A549 (cell line): Measurements from ENCODE around the gene RSPH6A. TPM values are rescaled to one million over a fixed set of nuclear protein-coding genes. Genes with fewer than 3 reads are reported as not detected.

Experiments used
- ATAC-seq, 2 experiments: fragments of 200-7000 bp in 1 of 2; fragments of >200 bp in 1 of 2; cut with Nextera tagmentation in 1 of 2; cut with Tn5 transposase in 1 of 2; 3 replicates each; pipeline versions ENCODE4 v1.8.0 to v1.9.1; 2018 to 2020; ENCODE audit warnings: mild to moderate bottlenecking in 1 of 2, moderate library complexity in 1 of 2
- CTCF ChIA-PET: fragments of 300-600 bp; sonication (Branson Sonifier 250); formaldehyde crosslinking; extraction: SDS; loops from one replicate; lab custom pipeline; 2021; ENCODE audit warnings: antibody characterized with exemption, inconsistent platforms; lab: Yijun Ruan, JAX
- POLR2A ChIA-PET: fragments of 350-600 bp; formaldehyde crosslinking; extraction: SDS; loops from one replicate; lab custom pipeline; 2021; ENCODE audit warnings: antibody characterized with exemption, inconsistent platforms; lab: Yijun Ruan, JAX
- DNase-seq, 2 experiments: peaks; one replicate each; pipeline versions ENCODE4 v3.0.0 to v3.0.0-alpha.2; 2011 to 2016; ENCODE audit warnings: low read depth in 1 of 2, low spot score in 1 of 2
- FAIRE-seq: peaks from 2 replicates; lab custom pipeline; 2011; peaks lifted over from hg19 to GRCh38; lab: Jason Lieb, UNC
- H3K27ac ChIP-seq, 2 experiments: fragments of >200 bp; sonication (Bioruptor Twin); formaldehyde crosslinking; 3 replicates each; pipeline ENCODE4 v1.5.1; 2016 to 2017
- H3K4me1 ChIP-seq: fragments of >200 bp; sonication (Bioruptor Twin); formaldehyde crosslinking; 3 replicates; pipeline ENCODE4 v1.6.1; 2016
- H3K4me2 ChIP-seq: fragments of >200 bp; sonication (Bioruptor Twin); formaldehyde crosslinking; 3 replicates; pipeline ENCODE4 v1.6.1; 2016
- H3K4me3 ChIP-seq: fragments of >200 bp; sonication (Bioruptor Twin); formaldehyde crosslinking; 3 replicates; pipeline ENCODE4 v1.5.1; 2016
- H3K9me3 ChIP-seq: fragments of >200 bp; sonication (Bioruptor Twin); formaldehyde crosslinking; 3 replicates; pipeline ENCODE4 v1.6.1; 2016
- BHLHE40 ChIP-seq: IDR thresholded peaks from 2 replicates; pipeline ENCODE4 v1.6.1; 2012; ENCODE audit warnings: low read depth, low read length, inconsistent platforms
- CEBPB ChIP-seq, 2 experiments: fragments of >200 bp in 1 of 2; sonication (Bioruptor Twin) in 1 of 2; formaldehyde crosslinking in 1 of 2; IDR thresholded peaks; 2 replicates each; pipeline ENCODE4 v1.6.1; 2012 to 2016
- CHD4 ChIP-seq: fragments of 200-600 bp; sonication (generic); IDR thresholded peaks from 2 replicates; pipeline ENCODE4 v1.6.1; 2016; ENCODE audit warnings: antibody characterized with exemption, mild to moderate bottlenecking, borderline replicate concordance
- EHF ChIP-seq: fragments of 250-450 bp; sonication (Bioruptor Pico); IDR thresholded peaks from 2 replicates; pipeline ENCODE4 v1.5.0; 2020; ENCODE audit warnings: mild to moderate bottlenecking
- ESRRA ChIP-seq: fragments of 150-350 bp; IDR thresholded peaks from 2 replicates; pipeline ENCODE4 v1.6.1; 2014; ENCODE audit warnings: mild to moderate bottlenecking, low read length, borderline replicate concordance
- FOSB ChIP-seq: fragments of 250-450 bp; sonication (Bioruptor Pico); IDR thresholded peaks from 2 replicates; pipeline ENCODE4 v1.5.0; 2020; ENCODE audit warnings: mild to moderate bottlenecking, moderate library complexity
- FOSL2 ChIP-seq, 2 experiments: fragments of 450-650 bp in 1 of 2; fragments of >200 bp in 1 of 2; sonication (Bioruptor Twin) in 1 of 2; formaldehyde crosslinking; IDR thresholded peaks; 2 replicates each; pipeline versions ENCODE4 v1.5.0 to v1.6.1; 2016 to 2020; ENCODE audit warnings: mild to moderate bottlenecking in 1 of 2, moderate library complexity in 1 of 2
- FOXS1 ChIP-seq: fragments of 250-450 bp; sonication (Bioruptor Pico); IDR thresholded peaks from 2 replicates; pipeline ENCODE4 v1.5.0; 2020; ENCODE audit warnings: mild to moderate bottlenecking, moderate library complexity
- GATA3 ChIP-seq: IDR thresholded peaks from 2 replicates; pipeline ENCODE4 v1.6.1; 2012; ENCODE audit warnings: borderline replicate concordance
- HOXB13 ChIP-seq: fragments of 250-450 bp; sonication (Bioruptor Pico); IDR thresholded peaks from 2 replicates; pipeline ENCODE4 v1.5.0; 2020; ENCODE audit warnings: low read depth, mild to moderate bottlenecking, moderate library complexity
- HOXB5 ChIP-seq: fragments of 250-450 bp; sonication (Bioruptor Pico); IDR thresholded peaks from 2 replicates; pipeline ENCODE4 v1.5.0; 2020; ENCODE audit warnings: mild to moderate bottlenecking, moderate library complexity
- JUNB ChIP-seq: fragments of >200 bp; sonication (Bioruptor Twin); formaldehyde crosslinking; IDR thresholded peaks from 2 replicates; pipeline ENCODE4 v1.6.1; 2016
- KDM1A ChIP-seq: fragments of 200-600 bp; sonication (generic); IDR thresholded peaks from 2 replicates; pipeline ENCODE4 v1.6.1; 2016; ENCODE audit warnings: low read depth, mild to moderate bottlenecking
- MAFK ChIP-seq: fragments of 450-650 bp; IDR thresholded peaks from 2 replicates; pipeline ENCODE4 v1.6.1; 2014; ENCODE audit not compliant: partially characterized antibody
- NFE2L2 ChIP-seq: fragments of 150-350 bp; conservative IDR thresholded peaks from 2 replicates; pipeline ENCODE4 v1.6.1; 2014; ENCODE audit warnings: low read length
- POLR2AphosphoS2 ChIP-seq: conservative IDR thresholded peaks from 2 replicates; pipeline ENCODE4 v1.6.1; 2012; ENCODE audit warnings: low read length, improper control_type of control experiment, inconsistent platforms
- RAD21 ChIP-seq, 2 experiments: fragments of >200 bp in 1 of 2; sonication (Bioruptor Twin) in 1 of 2; formaldehyde crosslinking in 1 of 2; IDR thresholded peaks in 1 of 2; conservative IDR thresholded peaks in 1 of 2; 2 replicates in 1 of 2; 3 replicates in 1 of 2; pipeline ENCODE4 v1.6.1; 2012 to 2018; ENCODE audit warnings: inconsistent platforms in 1 of 2
- RCOR1 ChIP-seq: fragments of 150-350 bp; IDR thresholded peaks from 2 replicates; pipeline ENCODE4 v1.6.1; 2014; ENCODE audit warnings: antibody characterized with exemption, low read length, low read depth
- RFX5 ChIP-seq: fragments of 450-650 bp; IDR thresholded peaks from 2 replicates; pipeline ENCODE4 v1.7.1; 2014; ENCODE audit warnings: antibody characterized with exemption, mild to moderate bottlenecking, moderate library complexity
- USF2 ChIP-seq: fragments of 450-650 bp; IDR thresholded peaks from 2 replicates; pipeline ENCODE4 v1.6.1; 2014; ENCODE audit warnings: antibody characterized with exemption
- ZC3H11A ChIP-seq: fragments of 450-650 bp; IDR thresholded peaks from 2 replicates; pipeline ENCODE4 v1.6.1; 2014; ENCODE audit warnings: antibody characterized with exemption, mild to moderate bottlenecking
- WGBS: methylation state at CpG from one replicate; pipeline ENCODE4 v1.1.6; 2017; ENCODE audit errors: missing lambda C conversion rate; 5-methylcytosine and 5-hydroxymethylcytosine counted together
- polyA plus RNA-seq, 4 experiments: library from polyadenylated mRNA; depleted of rRNA in 3 of 4; stranded (reverse); fragments of >200 nt; fragmentation: RNase III in 1 of 4; extraction: RNeasy Plus Mini Kit Qiagen cat#74134 plus additional on column Dnase treatment in 1 of 4; gene quantifications; 2 replicates in 3 of 4; 3 replicates in 1 of 4; pipeline ENCODE4 v1.2.3, GENCODE V29; 2011 to 2017
- TF ChIP-seq, protein P1 (sequence below): fragments of 150-350 bp; IDR thresholded peaks from 2 replicates; pipeline ENCODE4 v1.6.1; 2014; ENCODE audit warnings: low read depth, mild to moderate bottlenecking, low read length
- TF ChIP-seq, protein P2 (sequence below): fragments of 250-450 bp; sonication (Bioruptor Pico); IDR thresholded peaks from 2 replicates; pipeline ENCODE4 v1.5.0; 2020; ENCODE audit warnings: low read depth, mild to moderate bottlenecking, moderate library complexity

RSPH6A gene
- polyA plus RNA-seq, 2 of the 4 experiments (the other 2 are of a cell fraction): not detected

DNA sequence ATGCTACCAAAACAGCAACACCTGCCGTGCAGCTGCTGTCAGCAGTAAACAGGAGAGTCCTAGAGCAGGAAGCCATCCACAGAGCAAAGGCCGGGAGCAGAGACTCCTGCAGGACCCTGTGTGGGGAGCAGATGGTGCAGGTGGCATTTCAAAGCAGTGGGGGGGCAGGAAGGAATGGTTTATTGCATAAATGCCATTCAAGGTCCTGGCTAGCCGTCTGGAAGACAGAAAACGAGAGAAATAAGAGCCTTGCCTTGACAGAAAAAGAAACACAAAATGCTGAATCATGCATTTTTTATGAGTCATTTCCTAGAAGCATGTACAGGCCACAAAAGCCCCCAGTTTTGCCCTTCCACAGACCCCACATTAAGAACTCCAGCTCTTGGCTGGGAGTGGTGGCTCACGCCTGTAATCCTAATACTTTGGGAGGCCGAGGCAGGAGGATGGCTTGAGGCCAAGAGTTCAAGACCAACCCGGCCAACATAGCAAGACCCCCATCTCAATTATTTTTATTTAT is 5.4 kb downstream of the RSPH6A start:
- ChIA-PET POLR2A (no interaction called here), CTCF (interaction anchor here (1.5 to 74.3 kb wide), 4 partner anchors 2 to 117 kb away, joined by 3 to 2204 read pairs (median 1104); partner anchors contain the start of genes DMPK, DMWD, QPCTL and RSPH6A)
- TF ChIP-seq NFE2L2 (peak; percentile 92), RFX5 (peak; percentile 24; the same call in 1 of the 2 replicates), HOXB13 (CRISPR knock-in tag) (peak; percentile 51; the same call in 1 of the 2 replicates), CHD4 (no peak), FOSL2 (IDR thresholded peaks at IDR 0.05) (peak; percentile 46), FOSL2 (CRISPR knock-in tag; IDR thresholded peaks at IDR 0.05) (peak; percentile 83), USF2 (no peak), JUNB (no peak), HOXB5 (0 out of 2 replicates have a peak, but pooled peaks have one; percentile 35), CEBPB (IDR thresholded peaks at IDR 0.05) (0 out of 4 replicates have a peak, but pooled peaks of 1 of the 2 experiments have one; percentile 8), MAFK (peak; percentile 100)
- TF ChIP-seq, protein P1, sequence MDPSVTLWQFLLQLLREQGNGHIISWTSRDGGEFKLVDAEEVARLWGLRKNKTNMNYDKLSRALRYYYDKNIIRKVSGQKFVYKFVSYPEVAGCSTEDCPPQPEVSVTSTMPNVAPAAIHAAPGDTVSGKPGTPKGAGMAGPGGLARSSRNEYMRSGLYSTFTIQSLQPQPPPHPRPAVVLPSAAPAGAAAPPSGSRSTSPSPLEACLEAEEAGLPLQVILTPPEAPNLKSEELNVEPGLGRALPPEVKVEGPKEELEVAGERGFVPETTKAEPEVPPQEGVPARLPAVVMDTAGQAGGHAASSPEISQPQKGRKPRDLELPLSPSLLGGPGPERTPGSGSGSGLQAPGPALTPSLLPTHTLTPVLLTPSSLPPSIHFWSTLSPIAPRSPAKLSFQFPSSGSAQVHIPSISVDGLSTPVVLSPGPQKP: no peak
- TF ChIP-seq, protein P2, sequence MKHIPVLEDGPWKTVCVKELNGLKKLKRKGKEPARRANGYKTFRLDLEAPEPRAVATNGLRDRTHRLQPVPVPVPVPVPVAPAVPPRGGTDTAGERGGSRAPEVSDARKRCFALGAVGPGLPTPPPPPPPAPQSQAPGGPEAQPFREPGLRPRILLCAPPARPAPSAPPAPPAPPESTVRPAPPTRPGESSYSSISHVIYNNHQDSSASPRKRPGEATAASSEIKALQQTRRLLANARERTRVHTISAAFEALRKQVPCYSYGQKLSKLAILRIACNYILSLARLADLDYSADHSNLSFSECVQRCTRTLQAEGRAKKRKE (CRISPR knock-in tag): no peak
- no peak for FAIRE-seq
- DNase-seq: peak in 1 of 2 experiments; percentile 68
- peak in 1 of 2 experiments; percentile 19; a peak in 3 of 6 replicates for ATAC-seq
- Histone ChIP-seq H3K9me3 (no peaks in the 10 kb centered on the region), H3K4me3 (no peak overlapping the region), H3K4me1 (peaks cover 14% of the 10 kb centered on the region), H3K27ac (peak overlapping the region; percentile 64 to 84), H3K4me2 (peak overlapping the region; percentile 25)
- 56% methylated on average over 7 of the region's 7 CpGs for WGBS

- ChIA-PET CTCF (interaction anchor here (1.2 to 74.3 kb wide), 5 partner anchors 2 to 79 kb away, joined by 3 to 2204 read pairs (median 4); partner anchors contain the start of genes DMPK, DMWD, RSPH6A and SIX5), POLR2A (no interaction called here)
- H3K9me3 ChIP-seq: no peaks in the 10 kb centered on the region
- no peak overlapping the region for H3K4me2 ChIP-seq
- H3K4me1 ChIP-seq: peaks cover 14% of the 10 kb centered on the region
- TF ChIP-seq RCOR1 (0 out of 2 replicates have a peak, but pooled peaks have one; percentile 48), RAD21 (conservative IDR thresholded peaks at IDR 0.05 in 1 of 2, IDR thresholded peaks at IDR 0.05 in 1 of 2) (no peak)
- H3K4me3 ChIP-seq: no peak overlapping the region
- FAIRE-seq (no peak), ATAC-seq (no peak), DNase-seq (no peak)
- no peak overlapping the region for H3K27ac ChIP-seq
Observed at GRCh38 chr19:45805719-45806118, 9.4 kb downstream of the RSPH6A start.

DNA sequence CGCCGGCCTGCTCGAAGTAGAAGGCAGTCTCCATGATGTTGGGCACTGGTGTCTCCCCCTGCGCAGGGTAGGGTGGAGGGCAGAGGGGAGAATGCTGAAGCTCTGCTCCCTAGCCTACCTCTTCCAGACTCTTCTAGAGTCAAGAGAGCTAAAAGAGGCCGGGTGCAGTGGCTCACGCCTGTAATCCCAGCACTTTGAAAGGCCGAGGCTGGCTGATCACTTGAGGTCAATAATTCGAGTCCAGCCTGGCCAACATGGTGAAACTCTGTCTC is 10.2 kb downstream of the RSPH6A start:
- Histone ChIP-seq H3K4me2 (no peak overlapping the region), H3K4me1 (peaks cover 12% of the 10 kb centered on the region), H3K4me3 (no peak overlapping the region), H3K9me3 (no peaks in the 10 kb centered on the region), H3K27ac (no peak overlapping the region)
- FAIRE-seq (no peak), DNase-seq (no peak), ATAC-seq (no peak)
- POLR2A ChIA-PET: no interaction called here
- no peak for TF ChIP-seq ESRRA
- TF ChIP-seq GATA3: no peak
- TF ChIP-seq FOSB (CRISPR knock-in tag): no peak
- TF ChIP-seq FOXS1: no peak
- no peak for TF ChIP-seq KDM1A
- TF ChIP-seq, protein P2 (CRISPR knock-in tag): no peak
- no peak for TF ChIP-seq ZC3H11A
- no peak for TF ChIP-seq USF2
- no peak for TF ChIP-seq BHLHE40
- no peak for TF ChIP-seq EHF
- no peak for TF ChIP-seq POLR2AphosphoS2
- TF ChIP-seq HOXB13 (CRISPR knock-in tag): no peak
- CTCF ChIA-PET: interaction anchor here (1.2 to 74.3 kb wide), 5 partner anchors 3 to 80 kb away, joined by 3 to 2204 read pairs (median 4); partner anchors contain the start of genes DMPK, DMWD, FOXA3 and RSPH6A
- WGBS: 80% methylated on average over 8 of the region's 8 CpGs
